CD14-positive monocyte (primary cell): ENCODE results near the gene MYH13. TPM values are rescaled to one million over a fixed set of nuclear protein-coding genes. Genes with fewer than 3 reads are reported as not detected.

Experiments used
- DNase-seq, 3 donors: peaks; one replicate each; pipeline ENCODE4 v3.0.0-alpha.2; 2011 to 2022
- H2AFZ ChIP-seq: 2 replicates; pipeline ENCODE4 v1.6.0; 2012; ENCODE audit warnings: mild to moderate bottlenecking, low read depth, low read length, inconsistent platforms; ENCODE audit not compliant: insufficient read depth, poor library complexity, severe bottlenecking
- H3K27ac ChIP-seq, 2 donors: 1 replicate in 1 of 2; 2 replicates in 1 of 2; pipeline ENCODE4 v1.5.1; 2012 to 2013; ENCODE audit warnings: low read length in 2 of 2, control low read depth in 1 of 2, inconsistent platforms in 1 of 2, low read depth in 1 of 2, mild to moderate bottlenecking in 1 of 2
- H3K27me3 ChIP-seq, 2 donors: one replicate each; pipeline versions ENCODE4 v1.6.0 to v1.6.1; 2011 to 2013; ENCODE audit warnings: low read length in 2 of 2; ENCODE audit not compliant: control insufficient read depth in 2 of 2, insufficient read depth in 2 of 2
- H3K36me3 ChIP-seq, 2 donors: replicated peaks in 1 of 2; 1 replicate in 1 of 2; 2 replicates in 1 of 2; pipeline versions ENCODE4 v1.5.1 to v1.6.1; 2012 to 2013; ENCODE audit warnings: low read length in 2 of 2, control low read depth in 1 of 2, inconsistent platforms in 1 of 2, mild to moderate bottlenecking in 1 of 2; ENCODE audit not compliant: insufficient read depth in 2 of 2, control insufficient read depth in 1 of 2
- H3K4me1 ChIP-seq, 2 donors: 1 replicate in 1 of 2; 2 replicates in 1 of 2; pipeline versions ENCODE4 v1.5.1 to v1.6.1; 2012 to 2013; ENCODE audit warnings: low read length in 2 of 2, control low read depth in 1 of 2, inconsistent platforms in 1 of 2, mild to moderate bottlenecking in 1 of 2, moderate library complexity in 1 of 2; ENCODE audit not compliant: insufficient read depth in 2 of 2, control insufficient read depth in 1 of 2
- H3K4me2 ChIP-seq: replicated peaks from 2 replicates; pipeline ENCODE3; 2012; ENCODE audit warnings: low read length, moderate library complexity, mild to moderate bottlenecking; ENCODE audit not compliant: poor library complexity, severe bottlenecking; ENCODE audit errors: extremely low read depth
- H3K4me3 ChIP-seq, 3 experiments: fragments of 200-600 bp in 1 of 3; sonication (generic) in 1 of 3; replicated peaks in 1 of 3; 1 replicate in 2 of 3; 2 replicates in 1 of 3; pipeline ENCODE4 v1.5.1; 2011 to 2013; ENCODE audit warnings: low read length in 3 of 3, mild to moderate bottlenecking in 3 of 3, control low read depth in 2 of 3, low read depth in 2 of 3, inconsistent platforms in 1 of 3, moderate library complexity in 1 of 3
- H3K79me2 ChIP-seq: 2 replicates; pipeline ENCODE4 v1.6.0; 2012; ENCODE audit warnings: mild to moderate bottlenecking, control low read depth, inconsistent platforms, low read length, moderate library complexity; ENCODE audit not compliant: insufficient read depth
- H3K9ac ChIP-seq: 2 replicates; pipeline ENCODE4 v1.6.0; 2017; ENCODE audit warnings: low read length, mild to moderate bottlenecking; ENCODE audit not compliant: insufficient read depth, poor library complexity, severe bottlenecking
- H3K9me3 ChIP-seq, 2 donors: replicated peaks in 1 of 2; 1 replicate in 1 of 2; 2 replicates in 1 of 2; pipeline versions ENCODE4 v1.5.1 to v1.6.1; 2012 to 2013; ENCODE audit warnings: low read length in 2 of 2, control low read depth in 1 of 2; ENCODE audit not compliant: control insufficient read depth in 1 of 2, insufficient read depth in 1 of 2
- H4K20me1 ChIP-seq: 2 replicates; pipeline ENCODE4 v1.6.0; 2012; ENCODE audit warnings: mild to moderate bottlenecking, low read length, control low read depth, moderate library complexity; ENCODE audit not compliant: insufficient read depth
- H3K27ac Mint-ChIP-seq, 7 donors: one replicate each; pipeline ENCODE4 v1.8.0; 2020; ENCODE audit warnings: mild to moderate bottlenecking in 7 of 7, mixed read lengths in 7 of 7, moderate library complexity in 6 of 7, inconsistent platforms in 2 of 7
- H3K27me3 Mint-ChIP-seq, 3 donors: one replicate each; pipeline ENCODE4 v1.8.0; 2021 to 2022; ENCODE audit warnings: low read depth in 3 of 3, mild to moderate bottlenecking in 3 of 3, mixed read lengths in 3 of 3, moderate library complexity in 3 of 3, inconsistent platforms in 1 of 3
- H3K36me3 Mint-ChIP-seq, 2 donors: one replicate each; pipeline ENCODE4 v1.8.0; 2020; ENCODE audit warnings: mixed read lengths in 2 of 2, inconsistent platforms in 1 of 2, mild to moderate bottlenecking in 1 of 2
- H3K4me1 Mint-ChIP-seq: one replicate; pipeline ENCODE4 v1.8.0; 2020; ENCODE audit warnings: mild to moderate bottlenecking, mixed read lengths
- H3K4me3 Mint-ChIP-seq, 2 donors: one replicate each; pipeline ENCODE4 v1.8.0; 2020; ENCODE audit warnings: mild to moderate bottlenecking in 2 of 2, mixed read lengths in 2 of 2, moderate library complexity in 1 of 2
- H3K9me3 Mint-ChIP-seq, 7 donors: one replicate each; pipeline ENCODE4 v1.8.0; 2020 to 2022; ENCODE audit warnings: mixed read lengths in 7 of 7, mild to moderate bottlenecking in 6 of 7, moderate library complexity in 6 of 7, inconsistent platforms in 2 of 7
- WGBS: methylation state at CpG from one replicate; pipeline ENCODE4 v1.1.5; 2013; ENCODE audit warnings: missing lambda C conversion rate; ENCODE audit not compliant: insufficient coverage; 5-methylcytosine and 5-hydroxymethylcytosine counted together
- intact Hi-C, 2 donors: fragments of 100-400 bp; cut with micrococcal nuclease; formaldehyde crosslinking; loops; one replicate each; pipeline versions ENCODE4 v1.15.0 to v1.15.1; 2023
- polyA plus RNA-seq, 3 donors: library from polyadenylated mRNA; depleted of rRNA in 1 of 3; unstranded in 2 of 3; stranded (reverse) in 1 of 3; fragments of 300-500 nt in 2 of 3; fragments of >200 nt in 1 of 3; fragmentation: Illumina TruSeq in 2 of 3; gene quantifications; 1 replicate in 2 of 3; 2 replicates in 1 of 3; pipeline ENCODE4 v1.2.3, GENCODE V29; 2012 to 2021
- TF ChIP-seq, protein P1 (sequence below): fragments of 200-600 bp; IDR thresholded peaks from one replicate; pipeline ENCODE4 v1.8.0; 2022; ENCODE audit warnings: antibody characterized with exemption, mild to moderate bottlenecking

MYH13 gene
- polyA plus RNA-seq, 3 donors, result not detected

DNA sequence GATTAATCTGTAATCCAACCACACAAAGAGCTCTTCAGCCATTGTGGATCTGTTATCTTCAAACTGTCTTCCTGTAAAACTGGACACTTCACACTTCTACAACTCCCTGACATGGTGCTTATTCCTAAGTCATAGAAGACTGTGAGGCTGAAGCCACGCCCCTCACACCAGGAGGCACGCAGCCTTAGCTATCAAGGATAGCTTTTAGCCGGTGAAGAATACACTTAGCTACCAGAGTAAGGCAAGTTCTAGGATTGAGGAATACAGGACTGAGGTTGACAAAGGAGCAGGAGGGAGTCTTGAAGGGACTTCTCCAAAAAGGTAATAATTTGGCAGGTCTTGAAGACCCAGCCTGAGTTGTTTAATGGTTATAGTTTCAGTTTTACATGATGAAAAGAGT, 94.6 kb downstream of the MYH13 start:
- no peak for DNase-seq
- Mint-ChIP-seq H3K27me3 (peaks cover 1 to 18% (median 10%) of the 10 kb centered on the region in 3 donors), H3K9me3 (no peaks in the 10 kb centered on the region), H3K4me1 (peaks cover 10% of the 10 kb centered on the region), H3K4me3 (no peak overlapping the region), H3K27ac (no peak overlapping the region), H3K36me3 (no peaks in the 10 kb centered on the region)
- no peak overlapping the region for H3K9ac ChIP-seq
- no peaks in the 10 kb centered on the region for H3K9me3 ChIP-seq
- intact Hi-C loops, result no loop called here
- TF ChIP-seq, protein P1, sequence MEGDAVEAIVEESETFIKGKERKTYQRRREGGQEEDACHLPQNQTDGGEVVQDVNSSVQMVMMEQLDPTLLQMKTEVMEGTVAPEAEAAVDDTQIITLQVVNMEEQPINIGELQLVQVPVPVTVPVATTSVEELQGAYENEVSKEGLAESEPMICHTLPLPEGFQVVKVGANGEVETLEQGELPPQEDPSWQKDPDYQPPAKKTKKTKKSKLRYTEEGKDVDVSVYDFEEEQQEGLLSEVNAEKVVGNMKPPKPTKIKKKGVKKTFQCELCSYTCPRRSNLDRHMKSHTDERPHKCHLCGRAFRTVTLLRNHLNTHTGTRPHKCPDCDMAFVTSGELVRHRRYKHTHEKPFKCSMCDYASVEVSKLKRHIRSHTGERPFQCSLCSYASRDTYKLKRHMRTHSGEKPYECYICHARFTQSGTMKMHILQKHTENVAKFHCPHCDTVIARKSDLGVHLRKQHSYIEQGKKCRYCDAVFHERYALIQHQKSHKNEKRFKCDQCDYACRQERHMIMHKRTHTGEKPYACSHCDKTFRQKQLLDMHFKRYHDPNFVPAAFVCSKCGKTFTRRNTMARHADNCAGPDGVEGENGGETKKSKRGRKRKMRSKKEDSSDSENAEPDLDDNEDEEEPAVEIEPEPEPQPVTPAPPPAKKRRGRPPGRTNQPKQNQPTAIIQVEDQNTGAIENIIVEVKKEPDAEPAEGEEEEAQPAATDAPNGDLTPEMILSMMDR, result no peak
- H3K27ac ChIP-seq, result no peak overlapping the region
- H3K27me3 ChIP-seq, result peaks cover 2 to 4% of the 10 kb centered on the region in 2 donors
- H4K20me1 ChIP-seq, result no peaks in the 10 kb centered on the region
- 92% methylated on average over 2 of the region's 3 CpGs for WGBS
- no peaks in the 10 kb centered on the region for H3K36me3 ChIP-seq
- no peaks in the 10 kb centered on the region for H3K4me1 ChIP-seq
- no peak overlapping the region for H2AFZ ChIP-seq
- no peak overlapping the region for H3K4me2 ChIP-seq
- H3K79me2 ChIP-seq, result no peaks in the 10 kb centered on the region
- no peak overlapping the region for H3K4me3 ChIP-seq

DNA sequence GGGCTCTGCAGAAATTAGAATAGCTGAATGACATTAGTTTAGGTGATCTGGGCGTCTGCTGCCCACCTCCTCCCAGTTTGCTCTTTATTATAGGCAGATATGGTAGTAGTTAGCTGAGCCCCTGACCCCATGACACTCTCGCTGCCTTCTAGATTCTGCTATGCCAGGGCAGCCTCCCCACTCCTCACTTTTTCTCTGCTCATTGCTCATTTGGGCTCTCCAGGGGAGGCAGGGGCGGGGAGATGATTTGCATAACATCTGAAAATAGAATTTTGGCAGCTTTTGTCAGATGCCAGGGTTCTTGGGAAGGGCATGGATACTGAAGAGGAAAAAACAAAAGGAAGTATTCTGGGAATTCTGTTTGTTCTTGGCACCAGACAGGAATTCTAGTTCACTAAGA, 96.4 kb downstream of the MYH13 start:
- no peaks in the 10 kb centered on the region for H4K20me1 ChIP-seq
- Mint-ChIP-seq H3K27ac (no peak overlapping the region), H3K9me3 (peaks cover 0 to 4% (median 3%) of the 10 kb centered on the region in 7 donors), H3K4me1 (peaks cover 14% of the 10 kb centered on the region), H3K36me3 (no peaks in the 10 kb centered on the region), H3K4me3 (no peak overlapping the region), H3K27me3 (peaks cover 1 to 23% (median 11%) of the 10 kb centered on the region in 3 donors)
- TF ChIP-seq, protein P1, result no peak
- no peak overlapping the region for H3K4me2 ChIP-seq
- peaks cover 0 to 2% of the 10 kb centered on the region in 2 donors for H3K27me3 ChIP-seq
- DNase-seq, result no peak
- intact Hi-C loops, result no loop called here
- H3K4me1 ChIP-seq, result no peaks in the 10 kb centered on the region
- no peak overlapping the region for H2AFZ ChIP-seq
- H3K9ac ChIP-seq, result no peak overlapping the region
- no CpG with 5 or more reads among the region's 3 CpGs for WGBS
- H3K27ac ChIP-seq, result no peak overlapping the region
- no peak overlapping the region for H3K4me3 ChIP-seq
- no peaks in the 10 kb centered on the region for H3K79me2 ChIP-seq
- H3K36me3 ChIP-seq, result no peaks in the 10 kb centered on the region
- H3K9me3 ChIP-seq, result no peaks in the 10 kb centered on the region
